GM21737 (cell line): Measurements from ENCODE around the gene PARP1.

Experiments
- ATAC-seq: cut with Tn5 transposase; IDR thresholded peaks from one replicate; pipeline ENCODE4 v1.9.1; 2021; ENCODE audit warnings: mild to moderate bottlenecking, moderate library complexity; ENCODE audit not compliant: unreplicated experiment

PARP1 gene

DNA sequence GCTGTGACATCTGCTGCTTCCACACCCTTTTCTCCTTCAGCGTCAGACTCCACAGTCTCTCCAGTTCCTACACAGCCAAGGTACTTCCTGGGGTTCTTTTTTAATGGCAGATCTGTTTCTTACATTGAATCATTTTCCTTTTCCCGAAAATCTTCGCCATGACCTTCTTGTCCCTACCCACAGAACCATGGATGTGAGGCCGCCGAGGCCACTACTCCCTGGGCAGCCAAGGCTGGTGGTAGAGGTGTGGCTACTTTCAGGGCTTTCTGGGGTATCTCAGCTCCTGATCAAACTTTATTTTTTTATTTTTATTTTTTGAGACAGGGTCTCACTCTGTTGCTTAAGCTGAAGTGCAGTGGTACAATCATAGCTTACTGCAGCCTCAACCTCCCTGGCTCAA lies 89.4 kb downstream of the PARP1 start:
- no peak for ATAC-seq

DNA sequence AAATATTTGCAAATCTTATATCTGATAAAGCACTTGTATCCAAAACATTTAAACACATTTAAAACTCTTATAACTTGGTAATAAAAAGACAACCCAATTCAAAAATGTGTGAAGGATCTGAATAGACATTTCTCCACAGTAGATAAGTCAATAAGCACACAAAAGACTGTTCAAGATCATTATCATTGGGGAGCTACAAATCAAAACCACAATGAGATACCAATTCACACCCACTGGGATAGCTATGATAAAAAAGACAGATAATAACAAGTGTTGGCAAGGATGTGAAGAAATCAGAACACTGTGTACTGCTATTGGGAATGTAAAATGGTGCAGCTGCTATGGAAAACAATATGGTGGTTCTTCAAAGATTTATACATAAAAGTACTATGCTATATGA lies 93.8 kb downstream of the PARP1 start:
- no peak for ATAC-seq

GRCh38 chr1:226312065-226312464 lies 95.8 kb downstream of the PARP1 start:
- ATAC-seq = no peak

DNA sequence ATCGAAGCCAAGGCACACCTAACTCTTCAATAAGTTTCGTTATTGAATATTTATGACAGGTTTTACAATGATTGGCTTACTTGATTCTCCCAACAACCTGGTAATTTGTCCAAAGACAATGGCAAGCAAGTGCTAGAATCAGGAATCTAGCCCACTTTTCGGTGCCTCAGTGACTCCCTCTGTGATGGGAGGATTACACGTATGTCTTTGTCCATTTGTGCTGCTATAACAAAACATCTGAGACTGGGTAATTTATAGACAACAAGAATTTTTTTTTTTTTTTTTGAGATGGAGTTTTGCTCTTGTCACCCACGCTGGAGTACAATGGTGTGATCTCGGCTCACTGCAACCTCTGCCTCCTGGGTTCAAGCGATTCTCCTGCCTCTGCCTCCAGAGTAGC lies 96.5 kb downstream of the PARP1 start:
- ATAC-seq = no peak
